B cell (primary cell): ENCODE data around the gene CARD9.

ENCODE experiments used
- EZH2 ChIP-seq: IDR thresholded peaks from 2 replicates; pipeline ENCODE4 v1.6.1; 2012; ENCODE audit warnings: borderline replicate concordance, low read depth, mild to moderate bottlenecking, moderate library complexity, low read length; ENCODE audit not compliant: insufficient read depth, poor library complexity, severe bottlenecking
- TF ChIP-seq, protein P1 (sequence below): fragments of 200-600 bp; IDR thresholded peaks from one replicate; pipeline ENCODE4 v1.8.0; 2022; ENCODE audit warnings: antibody characterized with exemption, mild to moderate bottlenecking

DNA sequence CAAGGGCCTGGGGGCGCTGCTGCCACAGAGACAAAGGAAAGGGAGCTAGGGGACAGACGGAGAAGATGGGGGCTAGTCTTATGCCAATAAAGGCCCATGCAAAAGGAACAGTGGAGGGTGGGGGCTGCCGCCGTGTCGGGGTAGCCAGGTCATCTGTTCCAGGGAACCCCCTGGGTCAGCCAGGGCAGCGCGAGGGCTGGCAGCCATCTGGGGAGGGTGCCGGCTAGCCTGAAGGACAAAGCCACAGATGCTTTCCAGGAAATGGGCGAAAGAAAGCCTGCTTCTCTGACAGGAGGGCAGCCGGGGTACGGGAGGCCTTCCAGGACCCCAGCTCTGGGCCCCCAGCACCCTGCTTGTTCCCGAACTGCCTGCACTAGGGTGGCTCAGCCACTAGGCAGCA lies 1.6 kb upstream of the CARD9 start:
- TF ChIP-seq, protein P1, sequence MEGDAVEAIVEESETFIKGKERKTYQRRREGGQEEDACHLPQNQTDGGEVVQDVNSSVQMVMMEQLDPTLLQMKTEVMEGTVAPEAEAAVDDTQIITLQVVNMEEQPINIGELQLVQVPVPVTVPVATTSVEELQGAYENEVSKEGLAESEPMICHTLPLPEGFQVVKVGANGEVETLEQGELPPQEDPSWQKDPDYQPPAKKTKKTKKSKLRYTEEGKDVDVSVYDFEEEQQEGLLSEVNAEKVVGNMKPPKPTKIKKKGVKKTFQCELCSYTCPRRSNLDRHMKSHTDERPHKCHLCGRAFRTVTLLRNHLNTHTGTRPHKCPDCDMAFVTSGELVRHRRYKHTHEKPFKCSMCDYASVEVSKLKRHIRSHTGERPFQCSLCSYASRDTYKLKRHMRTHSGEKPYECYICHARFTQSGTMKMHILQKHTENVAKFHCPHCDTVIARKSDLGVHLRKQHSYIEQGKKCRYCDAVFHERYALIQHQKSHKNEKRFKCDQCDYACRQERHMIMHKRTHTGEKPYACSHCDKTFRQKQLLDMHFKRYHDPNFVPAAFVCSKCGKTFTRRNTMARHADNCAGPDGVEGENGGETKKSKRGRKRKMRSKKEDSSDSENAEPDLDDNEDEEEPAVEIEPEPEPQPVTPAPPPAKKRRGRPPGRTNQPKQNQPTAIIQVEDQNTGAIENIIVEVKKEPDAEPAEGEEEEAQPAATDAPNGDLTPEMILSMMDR = no peak
- no peak for TF ChIP-seq EZH2
